ENCODE results near the gene CSNK1D.

CSNK1D gene

GRCh38 chr17:82313195-82314011 lies 39.9 kb upstream of the CSNK1D start:
- in situ Hi-C loops (cut with MboI; ENCODE audit: low pct_unique_long_range_greater_than_20kb, low sequenced_read_pairs), result no loop called here
- DNase-seq, result no peak

- DNase-seq, result no peak
- in situ Hi-C loops (cut with MboI; ENCODE audit: low pct_unique_long_range_greater_than_20kb, low sequenced_read_pairs), result no loop called here
Measured at GRCh38 chr17:82311971-82312370, 38.5 kb upstream of the CSNK1D start.

GRCh38 chr17:82310877-82311276 lies 37.4 kb upstream of the CSNK1D start:
- no peak for DNase-seq
- in situ Hi-C loops (cut with MboI; ENCODE audit: low pct_unique_long_range_greater_than_20kb, low sequenced_read_pairs), result no loop called here

- DNase-seq, result no peak
- in situ Hi-C loops (cut with MboI; ENCODE audit: low pct_unique_long_range_greater_than_20kb, low sequenced_read_pairs), result no loop called here
Measured at GRCh38 chr17:82309656-82310570, 36.4 kb upstream of the CSNK1D start.

- no peak for DNase-seq
- in situ Hi-C loops (cut with MboI; ENCODE audit: low pct_unique_long_range_greater_than_20kb, low sequenced_read_pairs), result no loop called here
Measured at GRCh38 chr17:82305727-82306300, 32.3 kb upstream of the CSNK1D start.

GRCh38 chr17:82304826-82305726 lies 31.6 kb upstream of the CSNK1D start:
- in situ Hi-C loops (cut with MboI; ENCODE audit: low pct_unique_long_range_greater_than_20kb, low sequenced_read_pairs), result no loop called here
- no peak for DNase-seq

GRCh38 chr17:82303944-82304808 lies 30.7 kb upstream of the CSNK1D start:
- in situ Hi-C loops (cut with MboI; ENCODE audit: low pct_unique_long_range_greater_than_20kb, low sequenced_read_pairs), result no loop called here
- no peak for DNase-seq

- DNase-seq, result no peak
- in situ Hi-C loops (cut with MboI; ENCODE audit: low pct_unique_long_range_greater_than_20kb, low sequenced_read_pairs), result no loop called here
Measured at GRCh38 chr17:82302991-82303943, 29.8 kb upstream of the CSNK1D start.

GRCh38 chr17:82302568-82302963 lies 29.1 kb upstream of the CSNK1D start:
- no peak for DNase-seq
- in situ Hi-C loops (cut with MboI; ENCODE audit: low pct_unique_long_range_greater_than_20kb, low sequenced_read_pairs), result no loop called here

- in situ Hi-C loops (cut with MboI; ENCODE audit: low pct_unique_long_range_greater_than_20kb, low sequenced_read_pairs), result no loop called here
Measured at GRCh38 chr17:82301916-82302567, 28.5 kb upstream of the CSNK1D start.

GRCh38 chr17:82301300-82301915 lies 27.9 kb upstream of the CSNK1D start:
- DNase-seq, result no peak
- in situ Hi-C loops (cut with MboI; ENCODE audit: low pct_unique_long_range_greater_than_20kb, low sequenced_read_pairs), result no loop called here

More at GRCh38 chr17:82301916-82302567, 28.5 kb upstream of the CSNK1D start:
- DNase-seq, result peak; percentile 43

GRCh38 chr17:82300707-82301270 lies 27.3 kb upstream of the CSNK1D start:
- peak; percentile 49 for DNase-seq
- in situ Hi-C loops (cut with MboI; ENCODE audit: low pct_unique_long_range_greater_than_20kb, low sequenced_read_pairs), result no loop called here

GRCh38 chr17:82300228-82300627 lies 26.7 kb upstream of the CSNK1D start:
- in situ Hi-C loops (cut with MboI; ENCODE audit: low pct_unique_long_range_greater_than_20kb, low sequenced_read_pairs), result no loop called here
- DNase-seq, result no peak

GRCh38 chr17:82299452-82299851 lies 26.0 kb upstream of the CSNK1D start:
- DNase-seq, result no peak
- in situ Hi-C loops (cut with MboI; ENCODE audit: low pct_unique_long_range_greater_than_20kb, low sequenced_read_pairs), result no loop called here

- DNase-seq, result no peak
- in situ Hi-C loops (cut with MboI; ENCODE audit: low pct_unique_long_range_greater_than_20kb, low sequenced_read_pairs), result no loop called here
Measured at GRCh38 chr17:82298538-82299421, 25.3 kb upstream of the CSNK1D start.
